Lung microvascular endothelial cell (primary cell): Measurements from ENCODE around the gene PAK1. TPM values are rescaled to one million over a fixed set of nuclear protein-coding genes. Genes with fewer than 3 reads are reported as not detected.
"Not testable (repeated sequence)": the region's sequence is repeated elsewhere in the genome, so short reads cannot be mapped to it uniquely, and the experiment has no call there.

Experiments
- DNase-seq, 2 donors: peaks; one replicate each; pipeline versions ENCODE4 v3.0.0 to v3.0.0-alpha.2; 2010; ENCODE audit warnings: low read depth in 2 of 2
- total RNA-seq: library from RNA; depleted of rRNA; stranded (reverse); fragments of >200 nt; gene quantifications from 2 replicates; pipeline ENCODE4 v1.2.1, GENCODE V29; 2014

Gene PAK1
- total RNA-seq, 1 donor from 2014 or later: under 0.01 TPM

DNA sequence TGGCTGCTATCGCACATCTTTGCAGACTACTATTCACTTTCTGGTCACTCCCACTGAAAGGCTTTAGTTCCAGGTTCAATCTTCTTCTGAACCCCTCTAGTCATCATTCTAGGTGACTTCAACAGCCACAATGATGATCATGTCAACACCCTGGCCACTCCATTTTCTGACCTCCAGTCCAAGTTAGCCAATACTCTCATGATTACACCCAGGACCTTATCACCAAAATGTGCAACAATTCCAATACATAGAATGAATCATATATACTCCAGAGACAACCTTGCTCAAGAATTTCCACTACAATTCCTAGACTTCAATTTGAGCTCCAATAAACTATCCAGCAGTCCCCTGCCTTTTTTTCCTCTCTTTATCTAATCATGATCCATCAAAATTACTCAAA lies 70.7 kb downstream of the PAK1 start:
- DNase-seq: no peak

DNA sequence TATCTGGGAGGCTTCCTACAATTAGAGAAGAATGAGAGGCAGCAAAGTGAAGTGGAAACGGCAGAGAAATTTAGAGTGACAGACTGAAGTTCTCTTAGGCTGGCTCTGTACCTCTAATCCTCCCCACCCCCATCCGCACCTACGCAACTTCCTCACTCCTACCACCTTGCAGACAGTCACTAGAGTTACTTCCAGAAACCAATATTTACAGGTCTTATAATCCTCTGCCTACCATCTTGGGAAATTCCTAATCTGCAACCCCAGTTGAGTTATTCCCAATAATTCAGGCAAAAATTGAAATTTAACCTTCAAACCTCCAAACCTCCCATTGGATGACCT lies 71.7 kb downstream of the PAK1 start:
- no peak for DNase-seq

DNA sequence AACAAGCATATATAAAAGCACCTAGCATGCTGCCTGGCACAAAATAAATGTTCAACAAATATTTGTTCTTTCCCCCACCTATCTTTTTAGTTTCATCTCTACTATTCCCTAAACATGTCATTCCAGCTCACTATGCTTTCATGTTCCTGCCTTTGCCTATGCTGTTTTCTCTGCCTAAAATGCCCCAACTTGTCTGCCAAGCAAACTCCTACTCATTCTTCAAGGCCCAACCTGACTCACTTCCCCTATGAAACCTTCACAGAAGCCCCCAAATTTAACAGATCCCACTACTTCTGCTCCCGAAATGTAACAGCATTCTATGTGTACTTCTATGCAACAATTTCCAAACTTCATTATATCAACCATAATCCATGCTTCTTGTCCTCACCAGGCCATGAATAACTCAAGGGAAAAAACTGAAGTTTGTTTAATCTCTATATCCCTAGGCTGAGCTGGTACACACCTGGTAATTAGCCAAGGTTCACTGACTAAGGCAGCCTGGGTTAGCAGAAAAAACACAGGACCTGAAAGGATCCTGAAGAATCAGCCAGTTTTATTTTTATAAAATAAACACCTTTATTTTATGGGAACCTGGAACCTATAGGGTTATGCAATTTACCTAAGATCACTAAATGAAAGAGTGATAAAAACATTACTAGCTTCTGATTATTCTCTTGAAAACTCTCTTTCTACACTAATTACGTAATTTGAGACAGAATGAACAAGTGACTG lies 72.2 kb downstream of the PAK1 start:
- no peak for DNase-seq

DNA sequence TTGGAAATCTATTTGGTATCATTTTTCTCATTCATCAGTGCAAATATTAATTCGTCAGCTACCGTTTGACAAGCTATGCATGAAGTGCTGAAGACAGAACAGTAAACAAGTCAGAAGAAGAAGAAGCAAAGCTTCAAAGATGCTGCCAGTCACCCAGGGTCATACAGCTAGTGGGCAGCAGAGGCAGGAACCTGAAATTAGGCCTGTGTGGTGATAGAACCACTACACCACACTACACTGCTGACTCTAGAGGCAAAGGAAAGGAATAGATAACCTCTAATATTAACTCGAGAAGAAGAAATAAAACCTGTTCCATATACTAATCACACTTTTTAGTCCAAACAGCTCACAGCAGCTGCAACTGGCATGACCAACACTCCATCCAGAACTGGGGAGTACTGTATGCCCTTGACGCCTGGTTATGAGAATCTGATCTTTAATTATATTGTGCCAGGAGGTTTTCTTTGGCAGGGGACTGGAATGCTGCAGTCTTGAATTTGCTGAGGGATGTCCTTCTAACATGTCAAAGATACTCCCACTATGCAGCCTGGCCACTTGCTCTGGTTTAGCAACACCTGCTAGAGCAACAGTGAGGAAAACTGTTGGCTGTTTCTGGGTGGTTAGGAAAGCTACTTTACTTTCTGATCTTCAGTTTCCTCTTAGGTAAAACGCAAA lies 73.0 kb downstream of the PAK1 start:
- DNase-seq: no peak

DNA sequence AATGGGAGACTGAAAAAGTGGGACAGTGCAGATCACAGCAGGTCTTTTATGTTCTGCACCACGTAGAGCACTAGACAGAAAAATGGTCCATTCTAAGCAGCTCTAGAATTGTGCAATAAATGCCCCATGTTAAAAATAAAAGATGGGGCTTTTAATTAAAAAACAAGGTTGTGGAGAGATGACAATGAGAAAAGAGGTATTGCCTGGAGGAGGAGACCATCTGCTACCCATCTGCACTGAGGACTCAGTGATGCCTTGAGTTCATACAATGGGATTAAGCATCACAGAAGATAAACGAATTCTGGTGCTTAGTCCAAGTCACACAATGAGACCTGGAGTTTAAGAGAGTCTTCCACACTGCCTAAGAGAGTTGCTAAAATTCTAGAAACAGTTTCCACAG lies 73.6 kb downstream of the PAK1 start:
- no peak for DNase-seq

DNA sequence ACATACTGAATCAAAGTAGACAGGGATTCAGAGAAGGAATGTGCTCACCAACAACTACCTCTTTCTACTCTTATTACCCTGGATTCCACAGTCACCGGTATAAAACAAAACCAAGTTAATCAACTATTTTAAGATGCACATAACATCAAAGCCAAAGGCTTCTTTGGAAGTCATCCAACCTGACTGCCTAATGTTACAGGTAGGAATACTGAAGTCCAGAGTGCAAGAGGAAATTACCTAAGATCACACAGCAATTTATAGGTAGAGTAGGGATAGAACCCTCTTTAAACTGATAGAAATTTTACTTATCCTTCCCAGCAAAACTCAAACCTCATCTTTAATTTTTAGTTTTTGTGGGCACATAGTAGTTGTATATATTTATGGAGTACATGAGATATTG lies 76.3 kb downstream of the PAK1 start:
- no peak for DNase-seq

DNA sequence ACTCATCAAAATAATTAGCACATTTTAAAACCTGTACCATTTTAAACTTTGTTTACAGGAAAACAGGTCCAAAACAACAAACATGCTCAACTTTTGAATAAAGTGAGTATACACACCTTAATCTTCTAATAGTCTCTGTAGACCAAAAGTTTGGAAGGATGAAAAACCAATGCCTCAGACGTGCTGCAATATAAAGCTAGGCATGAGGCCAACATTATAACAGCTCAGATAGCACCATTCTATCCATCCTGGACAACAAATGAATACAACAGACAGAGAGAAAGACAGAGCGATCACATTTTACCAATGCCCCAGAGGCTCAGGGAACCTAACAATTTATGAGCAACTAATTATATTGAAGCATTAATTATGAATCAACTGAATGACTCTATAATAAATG lies 77.0 kb downstream of the PAK1 start:
- no peak for DNase-seq

DNA sequence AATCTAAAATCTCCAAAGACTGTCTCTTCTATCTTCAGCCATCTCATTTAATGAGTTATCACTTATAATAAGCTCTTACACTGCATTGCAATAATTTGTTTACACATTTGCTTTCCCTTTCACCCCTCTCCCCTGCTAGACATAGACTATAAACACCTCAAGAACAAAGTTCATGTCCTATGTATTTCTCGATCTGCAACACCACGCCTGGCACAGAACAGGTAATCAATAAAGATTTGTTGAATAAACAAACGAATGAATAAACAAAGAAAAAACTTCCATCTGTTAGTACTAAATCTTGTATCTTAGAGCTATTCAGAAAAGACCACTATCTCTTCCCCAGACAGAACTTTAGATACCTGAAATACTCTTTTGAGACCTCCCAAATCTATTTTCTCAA lies 77.6 kb downstream of the PAK1 start:
- DNase-seq: no peak

DNA sequence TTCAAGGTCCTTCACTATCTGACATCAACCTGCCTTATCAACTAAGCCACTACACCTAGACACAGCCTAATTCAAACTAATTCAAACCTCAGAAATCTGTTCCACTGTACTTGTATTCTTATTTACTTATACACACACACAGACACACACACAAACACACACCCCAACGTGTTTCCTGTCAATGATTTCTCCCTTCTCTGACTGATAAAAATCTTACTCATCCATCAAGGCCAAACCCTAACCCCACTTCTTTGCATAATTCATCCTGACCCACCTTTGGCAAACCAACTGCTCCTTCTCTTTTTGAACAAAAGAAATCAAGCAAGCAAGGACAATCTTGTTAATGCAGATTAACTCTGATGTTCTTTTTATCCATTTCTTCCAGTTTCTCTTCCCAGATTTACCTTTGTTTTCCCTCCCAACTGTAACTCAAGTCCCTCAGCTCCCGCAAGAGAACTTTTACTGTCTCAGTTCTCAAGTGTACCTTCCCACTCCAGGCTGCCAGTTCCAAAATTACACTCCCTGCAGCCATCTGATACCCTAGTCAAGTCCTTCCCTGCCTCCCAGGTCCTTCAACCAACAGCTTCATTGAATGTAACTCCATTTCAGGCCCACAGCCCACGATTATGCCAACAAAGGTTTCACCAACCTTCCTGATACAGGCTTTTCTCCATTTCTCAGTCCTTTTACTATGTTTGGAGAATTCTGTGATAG lies 78.3 kb downstream of the PAK1 start:
- DNase-seq: no peak

DNA sequence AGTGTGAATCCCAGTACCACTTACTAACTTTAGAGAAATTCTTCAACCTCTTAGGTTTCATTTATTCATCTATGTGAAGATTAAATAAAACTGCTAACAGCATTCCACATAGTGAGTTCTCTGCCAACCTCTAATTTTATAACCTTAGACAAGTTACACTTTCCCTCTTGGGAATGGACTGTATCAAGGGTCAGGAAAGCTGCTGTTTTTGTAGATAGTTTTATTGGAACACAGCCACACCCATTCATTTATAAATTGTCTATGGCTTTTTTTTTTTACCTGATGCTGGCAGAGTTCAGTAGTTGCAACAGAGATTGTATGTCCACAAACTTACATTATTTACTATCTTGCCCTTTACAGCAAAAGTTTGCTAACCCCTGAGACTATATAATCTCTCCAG lies 81.1 kb downstream of the PAK1 start:
- DNase-seq: no peak

DNA sequence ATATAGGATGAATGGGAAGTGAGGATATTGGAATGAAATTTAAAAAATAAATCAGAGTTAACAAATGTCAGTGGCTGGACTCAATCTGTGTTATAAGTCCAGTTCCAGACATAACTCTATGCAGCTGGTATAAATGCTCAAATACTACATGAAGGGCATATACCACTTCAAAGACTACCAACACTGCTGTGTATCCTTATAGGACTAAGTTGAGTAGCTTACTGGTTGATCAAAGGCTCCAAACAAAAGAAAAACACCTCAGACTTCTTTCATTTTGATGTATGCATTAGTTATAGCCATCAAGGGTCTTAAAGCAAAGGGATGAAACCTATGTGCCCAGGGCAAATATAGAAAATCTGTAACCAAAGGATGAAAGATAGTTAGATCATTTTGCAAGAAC lies 86.2 kb downstream of the PAK1 start:
- no peak for DNase-seq

DNA sequence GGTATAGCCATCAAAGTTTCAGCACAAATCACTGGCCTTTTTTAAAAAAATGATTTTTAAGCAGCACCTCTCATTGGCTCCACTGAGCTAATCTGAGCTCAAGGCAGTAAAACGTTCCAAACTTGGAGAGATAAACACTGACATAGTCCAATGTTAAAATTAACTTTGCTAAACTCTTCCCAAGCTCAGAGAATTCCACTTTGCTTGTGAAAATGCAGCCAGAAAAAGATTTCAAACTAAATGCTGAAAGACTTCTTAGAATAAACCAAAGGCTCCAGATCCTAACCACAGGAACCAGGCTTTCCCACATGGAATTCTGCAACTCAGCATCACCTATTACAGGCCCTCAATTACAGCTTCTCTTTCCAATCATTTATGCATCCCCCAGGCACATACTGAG lies 87.7 kb downstream of the PAK1 start:
- no peak for DNase-seq

DNA sequence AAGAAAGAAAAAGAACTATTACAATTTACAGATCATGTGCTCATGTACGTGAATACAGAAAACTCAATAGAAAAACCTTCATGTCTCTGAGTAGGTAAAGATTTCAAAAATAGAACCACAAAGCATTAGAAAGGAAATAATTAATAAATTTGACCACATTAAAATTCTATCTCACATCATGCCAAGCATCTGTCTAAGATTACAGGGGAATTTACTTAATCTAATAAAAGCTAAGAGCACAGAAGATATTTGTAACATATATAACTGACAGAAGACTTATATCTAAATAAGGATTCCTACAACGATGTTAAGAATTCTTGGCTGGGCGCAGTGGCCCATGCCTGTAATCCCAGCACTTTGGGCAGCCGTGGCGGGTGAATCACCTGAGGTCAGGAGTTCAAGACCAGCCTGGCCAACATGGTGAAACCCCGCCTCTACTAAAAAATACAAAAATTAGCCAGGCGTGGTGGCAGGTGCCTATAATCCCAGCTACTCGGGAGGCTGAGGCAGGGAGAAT lies 88.6 kb downstream of the PAK1 start:
- not testable (repeated sequence) for DNase-seq

DNA sequence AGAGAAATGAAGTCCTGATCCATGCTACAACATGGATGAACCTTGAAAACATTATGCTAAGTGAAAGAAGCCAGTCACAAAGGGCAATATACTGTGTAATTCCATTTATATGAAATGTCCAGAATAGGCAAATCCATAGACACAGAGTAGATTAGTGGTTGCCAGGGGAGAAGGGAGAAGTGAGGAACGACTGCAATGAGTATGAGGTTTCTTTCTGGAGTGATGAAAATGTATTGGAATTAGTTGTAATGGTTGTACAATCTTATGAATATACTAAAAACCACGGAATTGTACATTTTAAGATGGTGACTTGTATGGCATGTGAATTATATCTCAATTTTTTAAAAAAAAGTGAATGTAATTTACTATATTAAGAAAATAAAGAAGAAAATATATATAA lies 89.3 kb downstream of the PAK1 start:
- DNase-seq: no peak

DNA sequence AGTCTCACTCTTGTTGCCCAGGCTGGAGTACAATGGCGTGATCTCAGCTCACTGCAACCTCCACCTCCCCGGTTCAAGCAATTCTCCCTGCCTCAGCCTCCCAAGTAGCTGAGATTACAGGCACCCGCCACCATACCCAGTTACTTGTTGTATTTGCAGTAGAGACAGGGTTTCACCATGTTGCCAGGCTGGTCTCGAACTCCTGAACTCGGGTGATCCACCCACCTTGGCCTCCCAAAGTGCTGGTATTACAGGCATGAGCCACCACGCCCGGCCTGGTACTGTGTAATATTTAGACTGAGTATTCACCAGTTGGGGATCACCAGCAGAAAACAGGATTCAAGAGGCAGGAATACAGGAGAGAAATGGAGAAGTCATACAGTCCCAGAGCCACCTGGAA lies 90.5 kb downstream of the PAK1 start:
- not testable (repeated sequence) for DNase-seq

DNA sequence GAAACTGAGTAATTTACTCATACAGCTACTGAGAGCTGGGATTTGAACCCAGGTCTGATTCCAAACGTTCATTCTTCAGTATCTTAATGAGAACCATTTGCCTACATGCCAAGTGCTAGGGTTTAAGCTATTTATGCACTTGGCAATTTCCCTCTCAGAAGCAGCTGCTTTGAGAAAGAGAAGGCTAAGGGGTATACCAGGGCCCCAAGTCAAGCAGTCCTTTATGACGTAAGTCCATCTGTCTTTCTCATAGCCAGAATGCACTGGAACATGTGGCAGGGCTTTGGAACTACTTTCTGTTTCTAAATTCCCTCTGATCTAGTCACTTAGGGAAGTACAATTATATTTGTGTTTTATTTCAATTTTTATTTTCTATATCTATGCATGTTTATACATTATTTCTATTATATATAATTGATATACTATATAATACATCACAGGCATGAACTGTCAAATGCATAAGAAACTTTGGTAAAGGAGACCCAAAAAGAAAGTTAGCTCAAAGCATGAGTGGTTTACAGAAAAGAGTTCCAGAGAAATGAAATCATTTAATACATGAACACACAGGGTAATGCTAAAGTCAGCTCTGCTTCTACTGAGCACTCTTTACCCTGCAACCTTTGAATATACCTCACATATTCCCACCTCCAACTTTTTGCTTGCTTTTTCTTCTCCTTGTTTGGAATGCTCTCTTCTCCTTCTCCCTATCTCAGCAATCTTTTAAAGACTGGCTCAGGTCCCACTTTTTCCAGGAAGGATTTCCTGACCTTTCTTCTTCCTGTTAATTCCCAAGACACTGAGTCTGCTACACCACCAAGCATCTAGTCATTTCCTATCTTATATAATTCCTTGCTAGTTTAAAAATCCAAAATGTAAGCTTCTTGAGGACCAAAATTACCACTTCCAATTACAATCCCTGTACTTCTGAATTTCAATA lies 91.9 kb downstream of the PAK1 start:
- DNase-seq: peak in 1 of 2 donors; percentile 71

DNA sequence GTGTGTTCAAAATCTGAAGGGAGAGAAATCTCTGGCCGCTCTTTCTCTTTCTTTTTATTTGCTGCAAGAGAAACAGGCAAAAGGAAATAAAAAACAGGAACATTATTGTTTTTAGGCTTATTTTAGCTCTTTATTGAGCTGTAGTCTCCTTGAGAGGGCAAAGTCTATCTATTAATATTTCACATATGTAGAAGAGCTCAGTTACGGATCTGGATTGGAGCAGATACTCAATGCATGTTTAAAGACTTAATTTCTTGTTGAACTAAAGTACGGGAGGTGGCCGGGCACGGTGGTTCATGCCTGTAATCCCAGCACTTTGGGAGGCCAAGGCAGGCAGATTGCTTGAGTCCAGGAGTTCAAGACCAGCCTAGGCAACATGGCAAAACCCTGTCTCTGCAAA lies 94.0 kb downstream of the PAK1 start:
- DNase-seq: no peak

DNA sequence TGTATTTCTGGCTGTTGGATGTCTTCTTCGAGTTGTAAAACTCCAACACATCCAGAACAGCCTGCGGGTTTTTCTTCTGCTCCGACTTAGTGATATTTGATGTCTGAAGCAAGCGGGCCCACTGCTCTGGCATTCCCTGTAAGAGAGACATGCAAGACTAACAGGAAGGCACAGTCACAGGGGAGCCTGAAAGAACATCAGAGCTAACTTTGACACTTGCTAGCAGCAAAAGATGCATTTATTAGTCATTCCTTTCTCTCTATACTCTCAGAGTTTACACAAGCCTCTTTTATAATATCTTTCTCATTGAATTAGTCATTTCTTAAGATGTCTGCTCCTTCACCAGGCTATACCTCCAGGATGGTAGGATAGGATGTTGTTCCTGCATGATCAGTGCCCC lies 94.6 kb downstream of the PAK1 start:
- DNase-seq: peak in 1 of 2 donors; percentile 83

DNA sequence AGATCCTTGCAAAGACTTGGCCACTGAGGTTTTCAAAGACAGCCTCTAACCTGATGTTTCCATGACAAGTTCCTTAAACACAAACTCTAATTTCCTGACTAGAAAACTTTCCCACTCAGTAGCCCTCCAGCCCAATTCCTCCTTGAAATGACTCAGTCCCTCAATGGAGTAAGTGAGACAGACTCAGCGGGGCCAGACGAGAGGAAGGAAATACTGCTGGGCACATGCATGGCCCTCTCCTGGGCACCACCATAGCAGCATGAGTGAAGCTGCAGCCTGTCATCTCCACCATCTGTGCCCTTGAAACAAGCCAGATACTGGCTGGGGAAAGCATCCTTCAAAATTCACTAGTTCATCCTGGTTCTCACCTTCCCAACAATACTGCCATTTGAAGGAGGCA lies 96.2 kb downstream of the PAK1 start:
- peak in 1 of 2 donors; percentile 92 for DNase-seq

DNA sequence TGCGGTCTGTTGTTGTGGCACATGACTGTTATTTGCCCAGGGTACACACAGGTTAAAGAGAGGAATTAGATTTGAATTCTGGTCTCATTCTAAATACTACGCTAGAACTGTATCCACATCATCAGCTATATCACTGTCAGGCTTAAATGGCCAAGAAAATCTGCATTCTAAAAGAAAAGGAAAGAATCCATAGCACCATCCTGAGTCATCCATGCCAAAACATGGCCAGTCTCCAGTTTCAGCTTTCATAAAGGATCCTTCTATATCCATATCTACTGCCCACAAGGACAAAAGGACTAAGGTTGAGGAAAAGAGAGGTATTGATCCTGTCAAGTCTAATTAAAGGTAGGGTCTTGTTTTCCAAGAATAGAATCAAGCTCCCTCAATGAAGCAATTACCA lies 98.8 kb downstream of the PAK1 start:
- peak in 1 of 2 donors; percentile 6 for DNase-seq

DNA sequence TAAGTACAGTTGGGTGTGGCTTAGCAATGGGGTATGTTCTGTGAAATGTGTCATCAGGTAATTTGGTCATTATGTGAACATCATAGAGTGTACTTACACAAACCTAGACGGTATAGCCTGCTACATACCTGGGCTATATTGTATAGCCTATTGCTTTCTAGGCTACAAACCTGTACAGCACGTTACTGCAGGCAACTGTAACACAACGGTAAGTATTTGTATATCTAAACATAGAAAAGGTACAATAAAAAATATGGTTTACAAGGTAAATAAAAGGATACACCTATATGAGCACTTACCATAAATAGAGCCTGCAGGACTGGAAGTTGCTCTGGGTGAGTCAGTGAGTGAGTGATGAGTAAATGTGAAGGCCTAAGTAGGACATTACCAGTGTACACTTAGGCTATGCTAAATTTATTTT lies 99.3 kb downstream of the PAK1 start:
- peak in 1 of 2 donors; percentile 40 for DNase-seq
